HepG2 (cell line): ENCODE results near the gene COL9A3. TPM values are rescaled to one million over a fixed set of nuclear protein-coding genes. Genes with fewer than 3 reads are reported as not detected.

ENCODE experiments used
- ATF6 ChIP-seq: sonication (generic); formaldehyde crosslinking; conservative IDR thresholded peaks from 2 replicates; pipeline ENCODE4 v1.4.0; 2020; ENCODE audit warnings: missing genetic modification reagents
- CCAR2 ChIP-seq: fragments of 200-400 bp; formaldehyde crosslinking; optimal IDR thresholded peaks from 2 replicates; pipeline ENCODE3; 2018; ENCODE audit warnings: low read depth, mild to moderate bottlenecking, low read length, moderate library complexity
- E2F2 ChIP-seq: sonication (generic); formaldehyde crosslinking; IDR thresholded peaks from 2 replicates; pipeline ENCODE4 v1.4.0; 2020; ENCODE audit warnings: missing genetic modification reagents, borderline replicate concordance
- FOXO1 ChIP-seq: sonication (generic); formaldehyde crosslinking; IDR thresholded peaks from 2 replicates; pipeline ENCODE4 v1.4.0; 2020; ENCODE audit warnings: missing genetic modification reagents
- FOXP4 ChIP-seq: sonication (generic); formaldehyde crosslinking; IDR thresholded peaks from 2 replicates; pipeline ENCODE4 v1.4.0; 2020; ENCODE audit warnings: missing genetic modification reagents
- HMG20B ChIP-seq: conservative IDR thresholded peaks from 2 replicates; pipeline ENCODE4 v1.6.1; 2016; ENCODE audit warnings: missing genetic modification reagents, missing compliant biosample characterization
- IRF9 ChIP-seq: sonication (generic); formaldehyde crosslinking; IDR thresholded peaks from 2 replicates; pipeline ENCODE4 v1.8.0; 2022; ENCODE audit warnings: missing genetic modification reagents, mild to moderate bottlenecking, borderline replicate concordance
- IRX3 ChIP-seq: sonication (generic); formaldehyde crosslinking; IDR thresholded peaks from 2 replicates; pipeline ENCODE4 v1.8.1; 2023; ENCODE audit warnings: mild to moderate bottlenecking, low read depth, missing genetic modification reagents, borderline replicate concordance
- JDP2 ChIP-seq: sonication (generic); formaldehyde crosslinking; IDR thresholded peaks from 2 replicates; pipeline ENCODE4 v1.8.1; 2022; ENCODE audit warnings: missing genetic modification reagents, borderline replicate concordance
- JUNB ChIP-seq: sonication (generic); formaldehyde crosslinking; IDR thresholded peaks from 2 replicates; pipeline ENCODE4 v1.8.0; 2022; ENCODE audit warnings: missing genetic modification reagents, mild to moderate bottlenecking, borderline replicate concordance
- MAFF ChIP-seq: IDR thresholded peaks from 2 replicates; pipeline ENCODE4 v1.6.1; 2011; ENCODE audit warnings: low read depth, low read length, improper control_type of control experiment
- NR2C2 ChIP-seq: sonication (generic); formaldehyde crosslinking; IDR thresholded peaks from 2 replicates; pipeline ENCODE4 v1.4.0; 2020; ENCODE audit warnings: missing genetic modification reagents, mild to moderate bottlenecking, moderate library complexity, borderline replicate concordance
- RARG ChIP-seq: sonication (generic); formaldehyde crosslinking; IDR thresholded peaks from 2 replicates; pipeline ENCODE4 v1.4.0; 2020; ENCODE audit warnings: low read depth, mild to moderate bottlenecking, missing genetic modification reagents
- TEAD3 ChIP-seq: optimal IDR thresholded peaks from 2 replicates; pipeline ENCODE3; 2016; ENCODE audit warnings: borderline replicate concordance
- THYN1 ChIP-seq: sonication (generic); formaldehyde crosslinking; IDR thresholded peaks from 2 replicates; pipeline ENCODE4 v1.8.1; 2023; ENCODE audit warnings: low read depth, mild to moderate bottlenecking, moderate library complexity, missing genetic modification reagents, borderline replicate concordance
- ZBTB37 ChIP-seq: sonication (generic); formaldehyde crosslinking; IDR thresholded peaks from 2 replicates; pipeline ENCODE4 v1.4.0; 2020; ENCODE audit warnings: mild to moderate bottlenecking, missing genetic modification reagents
- ZNF414 ChIP-seq: sonication (generic); formaldehyde crosslinking; IDR thresholded peaks from 2 replicates; pipeline ENCODE4 v1.5.0; 2020; ENCODE audit warnings: missing genetic modification reagents
- ZNF530 ChIP-seq: sonication (generic); formaldehyde crosslinking; IDR thresholded peaks from 2 replicates; pipeline ENCODE4 v1.5.0; 2020; ENCODE audit warnings: low read depth, mild to moderate bottlenecking, missing genetic modification reagents
- ZNF629 ChIP-seq: sonication (generic); formaldehyde crosslinking; conservative IDR thresholded peaks from 2 replicates; pipeline ENCODE4 v1.5.0; 2020; ENCODE audit warnings: missing genetic modification reagents
- ZNF816 ChIP-seq: sonication (generic); formaldehyde crosslinking; IDR thresholded peaks from 2 replicates; pipeline ENCODE4 v1.8.0; 2022; ENCODE audit warnings: missing genetic modification reagents, mild to moderate bottlenecking, borderline replicate concordance
- polyA plus RNA-seq, 8 experiments: library from polyadenylated mRNA; depleted of rRNA in 3 of 8; stranded (reverse) in 7 of 8; unstranded in 1 of 8; fragments of >200 nt; fragmentation: Illumina TruSeq in 4 of 8; extraction: Trizol in 4 of 8; gene quantifications; 2 replicates each; pipeline versions ENCODE4 v1.2.1 to v1.2.3, GENCODE V29; 2011 to 2016; ENCODE audit warnings: low read depth in 4 of 8, missing spikeins in 1 of 8, mixed read lengths in 1 of 8; ENCODE audit not compliant: insufficient read depth in 1 of 8
- total RNA-seq, 5 experiments: library from RNA; depleted of rRNA; stranded (reverse); fragments of >200 nt; fragmentation: Illumina TruSeq; extraction: Trizol; gene quantifications; 2 replicates each; pipeline ENCODE4 v1.2.3, GENCODE V29; 2016; ENCODE audit warnings: low read depth in 1 of 5

Gene COL9A3
- total and polyA plus RNA-seq, 2 of the 13 experiments (the other 11 are each of a cell fraction or from before 2014, with no cell fraction given) = 155 to 204 TPM

GRCh38 chr20:62794007-62794724 lies 22.7 kb upstream of the COL9A3 start (continued):
- TF ChIP-seq ZNF414 (CRISPR knock-in tag) (no peak; the same call in 1 of the 2 replicates), THYN1 (CRISPR knock-in tag) (no peak), JDP2 (CRISPR knock-in tag) (no peak), IRX3 (CRISPR knock-in tag) (no peak; the same call in 1 of the 2 replicates), ZBTB37 (CRISPR knock-in tag) (no peak; the same call in 1 of the 2 replicates), NR2C2 (CRISPR knock-in tag) (peak; percentile 66; the same call in 1 of the 2 replicates), ZNF530 (CRISPR knock-in tag) (no peak), ZNF816 (CRISPR knock-in tag) (peak; percentile 96), E2F2 (CRISPR knock-in tag) (peak; percentile 1; the same call in 1 of the 2 replicates), HMG20B (CRISPR knock-in tag) (no peak), ZNF629 (CRISPR knock-in tag) (peak; percentile 97), CCAR2 (no peak), TEAD3 (CRISPR knock-in tag) (peak; percentile 20), JUNB (CRISPR knock-in tag) (no peak), IRF9 (CRISPR knock-in tag) (peak; percentile 76), FOXO1 (peak; percentile 8; the same call in 1 of the 2 replicates), RARG (CRISPR knock-in tag) (0 out of 2 replicates have a peak, but pooled peaks have one; percentile 36), FOXP4 (CRISPR knock-in tag) (no peak; the same call in 1 of the 2 replicates), MAFF (no peak), ATF6 (CRISPR knock-in tag) (no peak)
